Measurements from ENCODE around the gene WDTC1. TPM values are rescaled to one million over a fixed set of nuclear protein-coding genes. Genes with fewer than 3 reads are reported as not detected.
"Not testable (repeated sequence)": the region's sequence is repeated elsewhere in the genome, so short reads cannot be mapped to it uniquely, and the experiment has no call there.

WDTC1 gene
- total RNA-seq, 1 experiment from 2014 or later: 26.6 TPM

GRCh38 chr1:27234049-27234882 lies at the start of gene WDTC1 (continued):
- no peak for TF ChIP-seq ZNF274 (IDR thresholded peaks at IDR 0.05; ENCODE audit: low read depth, low read length)

- RAD21 ChIA-PET (ENCODE audit: low non-redundant PET in 1 of 2, low total read pairs in 2 of 2, uncharacterized antibody in 2 of 2, unreplicated experiment in 2 of 2); H3K4me1 ChIP-seq (ENCODE audit: control insufficient read depth in 1 of 2, insufficient read depth in 2 of 2, low read length in 2 of 2); DNase-seq (ENCODE audit: low read depth, low spot score); ATAC-seq; POLR2A ChIA-PET; H3K79me2 ChIP-seq (ENCODE audit: insufficient read depth, low read length); H3K4me2 ChIP-seq (ENCODE audit: low read length); intact Hi-C loops (cut with micrococcal nuclease); H3K9ac ChIP-seq (ENCODE audit: low read length); H2AFZ ChIP-seq (ENCODE audit: low read depth, low read length, poor library complexity, severe bottlenecking); H4K20me1 ChIP-seq (ENCODE audit: insufficient read depth); BruUV-seq (replicated peaks); H3K36me3 ChIP-seq (ENCODE audit: control insufficient read depth in 1 of 2, insufficient read depth in 2 of 2, low read length in 2 of 2); H3K9me3 ChIP-seq (ENCODE audit: control insufficient read depth in 1 of 2, insufficient read depth in 1 of 2, low read depth in 1 of 2, low read length in 2 of 2); H3K27me3 ChIP-seq (ENCODE audit: insufficient read depth, low read length); H3K9me2 ChIP-seq (ENCODE audit: insufficient read depth); H3K4me3 ChIP-seq (replicated peaks in 1 of 2; ENCODE audit: low read depth in 1 of 2, low read length in 2 of 2); CTCF ChIA-PET; H3K27ac ChIP-seq (ENCODE audit: low read depth, low read length): not testable (repeated sequence)
These were observed 49.8 kb upstream of the WDTC1 start for GRCh38 chr1:27184665-27185064.

- no peaks in the 10 kb centered on the region for H3K79me2 ChIP-seq (ENCODE audit: insufficient read depth, low read length)
- ATAC-seq (peak; percentile 81), DNase-seq (ENCODE audit: low read depth, low spot score) (peak; percentile 54)
- H3K4me1 ChIP-seq (ENCODE audit: control insufficient read depth in 1 of 2, insufficient read depth in 2 of 2, low read length in 2 of 2): peaks cover 18 to 25% of the 10 kb centered on the region in 2 experiments
- ChIA-PET CTCF (no interaction called here), RAD21 (ENCODE audit: low non-redundant PET in 1 of 2, low total read pairs in 2 of 2, uncharacterized antibody in 2 of 2, unreplicated experiment in 2 of 2) (no interaction called here), POLR2A (no interaction called here)
- H3K4me3 ChIP-seq (replicated peaks in 1 of 2; ENCODE audit: low read depth in 1 of 2, low read length in 2 of 2): peak overlapping the region in 1 of 2 experiments; percentile 11; a peak in 1 of 4 replicates
- H2AFZ ChIP-seq (ENCODE audit: low read depth, low read length, poor library complexity, severe bottlenecking): peak overlapping the region; percentile 55
- H3K9me3 ChIP-seq (ENCODE audit: control insufficient read depth in 1 of 2, insufficient read depth in 1 of 2, low read depth in 1 of 2, low read length in 2 of 2): no peaks in the 10 kb centered on the region
- H4K20me1 ChIP-seq (ENCODE audit: insufficient read depth): no peaks in the 10 kb centered on the region
- peak overlapping the region; percentile 29 for H3K9ac ChIP-seq (ENCODE audit: low read length)
- H3K9me2 ChIP-seq (ENCODE audit: insufficient read depth): no peaks in the 10 kb centered on the region
- intact Hi-C loops (cut with micrococcal nuclease): no loop called here
- H3K27ac ChIP-seq (ENCODE audit: low read depth, low read length): peak overlapping the region; percentile 35
- H3K27me3 ChIP-seq (ENCODE audit: insufficient read depth, low read length): no peaks in the 10 kb centered on the region
- H3K4me2 ChIP-seq (ENCODE audit: low read length): peak overlapping the region; percentile 63
- no peaks in the 10 kb centered on the region for H3K36me3 ChIP-seq (ENCODE audit: control insufficient read depth in 1 of 2, insufficient read depth in 2 of 2, low read length in 2 of 2)
- no TSS peak for BruUV-seq (replicated peaks)
- TF ChIP-seq EZH2 (IDR thresholded peaks at IDR 0.05) (no peak), FOSL1 (IDR thresholded peaks at IDR 0.05; ENCODE audit: low read depth) (peak; percentile 29), ZNF274 (IDR thresholded peaks at IDR 0.05; ENCODE audit: low read depth, low read length) (no peak), TCF7L2 (IDR thresholded peaks at IDR 0.05; ENCODE audit: borderline replicate concordance, extremely low read depth, insufficient read depth, insufficient read length) (no peak), CTCF (IDR thresholded peaks at IDR 0.05 in 2 of 3, conservative IDR thresholded peaks at IDR 0.05 in 1 of 3; ENCODE audit: borderline replicate concordance in 1 of 3, insufficient read depth in 1 of 3, low read depth in 2 of 3, low read length in 2 of 3) (no peak), MAX (IDR thresholded peaks at IDR 0.05) (peak; percentile 98), POLR2A (IDR thresholded peaks at IDR 0.05; ENCODE audit: borderline replicate concordance, extremely low read depth, insufficient read depth, insufficient read length) (no peak), EZH2phosphoT487 (IDR thresholded peaks at IDR 0.05; ENCODE audit: borderline replicate concordance) (no peak), CBX3 (IDR thresholded peaks at IDR 0.05; ENCODE audit: low read depth) (peak; percentile 83; the same call in 1 of the 2 replicates), SRF (IDR thresholded peaks at IDR 0.05; ENCODE audit: low read depth) (no peak), JUND (IDR thresholded peaks at IDR 0.05) (no peak; the same call in 1 of the 2 replicates)
These were observed 42.3 kb upstream of the WDTC1 start for GRCh38 chr1:27192039-27192529.

All from HCT116 (cell line).